Caco-2 (cell line): Measurements from ENCODE around the gene ARHGEF4. TPM values are rescaled to one million over a fixed set of nuclear protein-coding genes. Genes with fewer than 3 reads are reported as not detected.

Experiments used
- BruUV-seq: library from RNA; stranded (reverse); fragments of 400-500 nt; replicated peaks from 2 replicates; lab custom pipeline; 2021; lab: Mats Ljungman, UMichigan
- CTCF ChIA-PET: fragments of 300-600 bp; sonication (Branson Sonifier 250); formaldehyde crosslinking; loops from one replicate; lab custom pipeline; 2022; ENCODE audit warnings: antibody characterized with exemption; lab: Charles Lee
- POLR2A ChIA-PET: fragments of 300-600 bp; sonication (Branson Sonifier 250); formaldehyde crosslinking; loops from one replicate; lab custom pipeline; 2022; ENCODE audit warnings: antibody characterized with exemption; lab: Charles Lee
- DNase-seq, 2 experiments: peaks; one replicate each; pipeline versions ENCODE4 v3.0.0 to v3.0.0-alpha.2; 2020 to 2022
- H3K27me3 ChIP-seq: replicated peaks from 2 replicates; pipeline ENCODE4 v1.6.0; 2011; ENCODE audit warnings: low read length; ENCODE audit not compliant: control insufficient read depth, insufficient read depth
- H3K36me3 ChIP-seq: 2 replicates; pipeline ENCODE4 v1.5.1; 2011; ENCODE audit warnings: low read length; ENCODE audit not compliant: control insufficient read depth, insufficient read depth
- H3K4me1 ChIP-seq: fragments of 250-450 bp; sonication (Bioruptor Pico); 2 replicates; pipeline ENCODE4 v1.5.1; 2020; ENCODE audit warnings: mild to moderate bottlenecking
- H3K4me3 ChIP-seq: 2 replicates; pipeline ENCODE4 v1.5.1; 2011; ENCODE audit warnings: low read depth, mild to moderate bottlenecking, control low read depth, low read length
- H3K9me3 ChIP-seq: fragments of 250-450 bp; sonication (Bioruptor Pico); 2 replicates; pipeline ENCODE4 v1.5.1; 2020; ENCODE audit warnings: mild to moderate bottlenecking, moderate library complexity
- H3K27ac Mint-ChIP-seq: one replicate; pipeline ENCODE4 v1.8.0; 2022; ENCODE audit warnings: mixed read lengths; ENCODE audit not compliant: unreplicated experiment
- H3K27me3 Mint-ChIP-seq: one replicate; pipeline ENCODE4 v1.8.0; 2022; ENCODE audit warnings: mixed read lengths; ENCODE audit not compliant: insufficient read depth, unreplicated experiment
- H3K36me3 Mint-ChIP-seq: one replicate; pipeline ENCODE4 v1.8.0; 2022; ENCODE audit warnings: mild to moderate bottlenecking, mixed read lengths; ENCODE audit not compliant: insufficient read depth, unreplicated experiment
- H3K4me1 Mint-ChIP-seq: one replicate; pipeline ENCODE4 v1.8.0; 2022; ENCODE audit warnings: low read depth, mixed read lengths; ENCODE audit not compliant: unreplicated experiment
- H3K4me3 Mint-ChIP-seq: one replicate; pipeline ENCODE4 v1.8.0; 2022; ENCODE audit warnings: mild to moderate bottlenecking, moderate library complexity, mixed read lengths; ENCODE audit not compliant: unreplicated experiment
- H3K9me3 Mint-ChIP-seq: one replicate; pipeline ENCODE4 v1.8.0; 2022; ENCODE audit warnings: mixed read lengths; ENCODE audit not compliant: unreplicated experiment
- intact Hi-C: fragments of 100-400 bp; cut with micrococcal nuclease; formaldehyde crosslinking; loops from one replicate; pipeline ENCODE4 v1.10.0; 2022; ENCODE audit not compliant: unreplicated experiment
- total RNA-seq: library from RNA; stranded (reverse); gene quantifications from 2 replicates; pipeline ENCODE4 v1.2.3, GENCODE V29; 2022
- TF ChIP-seq, protein P1 (sequence below), 2 experiments: fragments of 200-600 bp in 1 of 2; IDR thresholded peaks; 1 replicate in 1 of 2; 2 replicates in 1 of 2; pipeline versions ENCODE4 v1.5.1 to v1.8.0; 2011 to 2022; ENCODE audit warnings: antibody characterized with exemption in 1 of 2, control low read depth in 1 of 2, inconsistent platforms in 1 of 2, low read depth in 1 of 2, low read length in 1 of 2, mild to moderate bottlenecking in 1 of 2, moderate library complexity in 1 of 2; ENCODE audit not compliant: insufficient read depth in 1 of 2, severe bottlenecking in 1 of 2, unreplicated experiment in 1 of 2

The ARHGEF4 gene
- total RNA-seq, 1 experiment from 2014 or later: 1.8 TPM

DNA sequence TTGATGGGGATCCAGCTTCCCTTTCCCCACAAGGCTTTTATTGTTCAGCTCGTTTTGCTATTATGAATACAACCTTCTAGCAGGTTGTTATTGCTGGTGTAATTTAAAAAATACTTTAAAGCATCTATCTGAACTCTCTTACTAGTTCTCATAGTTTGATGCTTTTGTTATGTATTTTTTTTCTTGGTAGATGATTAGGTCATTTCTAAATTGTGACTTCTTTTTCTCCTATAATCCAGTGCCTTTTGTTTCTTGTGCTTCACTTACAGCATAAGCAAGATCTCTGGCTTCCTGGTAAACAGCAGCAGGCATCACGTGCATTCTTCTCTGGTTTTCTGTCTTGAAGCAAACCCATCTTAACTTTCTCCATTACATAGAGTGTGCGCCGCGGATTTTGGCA, 160.5 kb downstream of the ARHGEF4 start:
- Histone ChIP-seq H3K4me3 (no peak overlapping the region), H3K4me1 (no peaks in the 10 kb centered on the region), H3K36me3 (no peaks in the 10 kb centered on the region), H3K27me3 (no peaks in the 10 kb centered on the region; the same call in 1 of the 2 replicates), H3K9me3 (no peaks in the 10 kb centered on the region)
- TF ChIP-seq, protein P1, sequence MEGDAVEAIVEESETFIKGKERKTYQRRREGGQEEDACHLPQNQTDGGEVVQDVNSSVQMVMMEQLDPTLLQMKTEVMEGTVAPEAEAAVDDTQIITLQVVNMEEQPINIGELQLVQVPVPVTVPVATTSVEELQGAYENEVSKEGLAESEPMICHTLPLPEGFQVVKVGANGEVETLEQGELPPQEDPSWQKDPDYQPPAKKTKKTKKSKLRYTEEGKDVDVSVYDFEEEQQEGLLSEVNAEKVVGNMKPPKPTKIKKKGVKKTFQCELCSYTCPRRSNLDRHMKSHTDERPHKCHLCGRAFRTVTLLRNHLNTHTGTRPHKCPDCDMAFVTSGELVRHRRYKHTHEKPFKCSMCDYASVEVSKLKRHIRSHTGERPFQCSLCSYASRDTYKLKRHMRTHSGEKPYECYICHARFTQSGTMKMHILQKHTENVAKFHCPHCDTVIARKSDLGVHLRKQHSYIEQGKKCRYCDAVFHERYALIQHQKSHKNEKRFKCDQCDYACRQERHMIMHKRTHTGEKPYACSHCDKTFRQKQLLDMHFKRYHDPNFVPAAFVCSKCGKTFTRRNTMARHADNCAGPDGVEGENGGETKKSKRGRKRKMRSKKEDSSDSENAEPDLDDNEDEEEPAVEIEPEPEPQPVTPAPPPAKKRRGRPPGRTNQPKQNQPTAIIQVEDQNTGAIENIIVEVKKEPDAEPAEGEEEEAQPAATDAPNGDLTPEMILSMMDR (IDR thresholded peaks at IDR 0.05; ENCODE audit: insufficient read depth in 1 of 2, low read depth in 1 of 2, low read length in 1 of 2, severe bottlenecking in 1 of 2, unreplicated experiment in 1 of 2): no peak
- Mint-ChIP-seq H3K4me1 (no peaks in the 10 kb centered on the region), H3K36me3 (no peaks in the 10 kb centered on the region), H3K9me3 (no peaks in the 10 kb centered on the region), H3K27ac (no peak overlapping the region), H3K27me3 (peaks cover 23% of the 10 kb centered on the region), H3K4me3 (no peak overlapping the region)
- POLR2A ChIA-PET: no interaction called here
- CTCF ChIA-PET: interaction anchor here (0.8 kb wide), 1 partner anchor 200 kb away, joined by 3 read pairs; no protein-coding TSS in a partner anchor
- DNase-seq: no peak
- intact Hi-C loops: no loop called here
- no TSS peak for BruUV-seq

DNA sequence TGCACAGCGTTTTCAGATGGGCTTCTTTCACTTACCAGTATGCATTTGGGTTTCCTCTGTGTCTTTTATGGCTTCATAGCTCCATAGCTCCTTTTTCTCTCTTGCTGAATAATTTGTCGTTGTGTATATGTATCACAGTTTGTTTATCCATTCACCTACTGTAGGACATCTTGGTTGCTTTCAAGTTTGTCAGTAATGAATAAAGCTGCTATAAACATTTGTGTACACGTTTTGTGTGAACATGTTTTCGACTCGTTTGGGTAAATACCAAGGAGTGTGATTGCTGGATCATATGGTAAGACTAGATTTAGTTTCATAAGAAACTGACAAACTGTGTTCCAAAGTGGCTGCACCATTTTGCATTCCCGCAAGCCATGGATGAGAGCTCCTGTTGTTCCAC, 161.8 kb downstream of the ARHGEF4 start:
- no peak overlapping the region for H3K27ac Mint-ChIP-seq
- Histone ChIP-seq H3K27me3 (no peaks in the 10 kb centered on the region; the same call in 1 of the 2 replicates), H3K36me3 (no peaks in the 10 kb centered on the region), H3K9me3 (no peaks in the 10 kb centered on the region), H3K4me3 (no peak overlapping the region), H3K4me1 (no peaks in the 10 kb centered on the region)
- no peaks in the 10 kb centered on the region for H3K9me3 Mint-ChIP-seq
- TF ChIP-seq, protein P1 (IDR thresholded peaks at IDR 0.05; ENCODE audit: insufficient read depth in 1 of 2, low read depth in 1 of 2, low read length in 1 of 2, severe bottlenecking in 1 of 2, unreplicated experiment in 1 of 2): no peak
- intact Hi-C loops: no loop called here
- no peak for DNase-seq
- CTCF ChIA-PET: no interaction called here
- POLR2A ChIA-PET: no interaction called here
- peaks cover 23% of the 10 kb centered on the region for H3K27me3 Mint-ChIP-seq
- no TSS peak for BruUV-seq
- no peaks in the 10 kb centered on the region for H3K4me1 Mint-ChIP-seq
- no peaks in the 10 kb centered on the region for H3K36me3 Mint-ChIP-seq
- no peak overlapping the region for H3K4me3 Mint-ChIP-seq

DNA sequence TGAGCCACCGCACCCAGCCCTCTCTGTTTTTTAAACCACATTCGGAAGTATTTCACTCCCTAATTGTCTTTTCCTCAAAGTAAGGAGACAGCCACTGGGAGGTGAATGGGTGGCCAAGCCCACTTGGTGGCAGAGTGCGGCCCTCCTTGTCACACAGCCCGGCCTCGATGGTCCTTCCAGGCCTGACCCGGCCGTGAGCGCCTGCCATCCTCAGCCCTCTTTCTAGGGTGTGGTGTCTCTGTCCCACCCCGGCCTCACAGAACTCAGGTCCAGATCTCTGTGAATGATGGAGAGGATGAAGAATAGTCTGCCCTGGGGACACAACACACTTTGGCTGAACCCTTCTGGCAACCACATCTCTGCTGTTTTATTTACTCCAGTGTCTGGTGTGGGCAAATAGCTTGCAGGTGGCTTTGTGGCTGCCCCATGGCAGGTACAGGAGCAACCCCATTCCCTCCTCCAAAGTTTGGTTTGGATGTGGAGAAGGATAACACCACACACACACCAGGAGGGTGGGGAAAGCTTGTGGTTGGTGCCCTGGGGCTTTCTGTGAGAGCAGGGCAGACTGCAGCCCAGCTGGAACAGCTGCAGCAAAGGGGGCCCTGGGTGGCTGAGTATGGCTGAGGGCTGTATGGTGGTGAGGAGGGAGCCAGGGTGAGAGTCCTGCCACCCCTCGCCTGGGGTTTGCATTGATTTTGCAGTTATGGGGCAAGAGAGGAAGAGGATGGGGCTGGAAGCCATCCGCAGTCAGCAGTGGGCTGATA, 167.9 kb downstream of the ARHGEF4 start:
- H3K4me1 Mint-ChIP-seq: no peaks in the 10 kb centered on the region
- H3K9me3 Mint-ChIP-seq: no peaks in the 10 kb centered on the region
- intact Hi-C loops: no loop called here
- DNase-seq: no peak
- no peaks in the 10 kb centered on the region for H3K4me1 ChIP-seq
- ChIA-PET POLR2A (no interaction called here), CTCF (no interaction called here)
- H3K27me3 Mint-ChIP-seq: peaks cover 18% of the 10 kb centered on the region
- TF ChIP-seq, protein P1 (IDR thresholded peaks at IDR 0.05; ENCODE audit: insufficient read depth in 1 of 2, low read depth in 1 of 2, low read length in 1 of 2, severe bottlenecking in 1 of 2, unreplicated experiment in 1 of 2): no peak
- H3K9me3 ChIP-seq: no peaks in the 10 kb centered on the region; the same call in 1 of the 2 replicates
- BruUV-seq: no TSS peak
- H3K27ac Mint-ChIP-seq: no peak overlapping the region
- no peaks in the 10 kb centered on the region for H3K36me3 ChIP-seq
- no peaks in the 10 kb centered on the region for H3K36me3 Mint-ChIP-seq
- no peak overlapping the region for H3K4me3 Mint-ChIP-seq
- H3K4me3 ChIP-seq: no peak overlapping the region
- no peaks in the 10 kb centered on the region; the same call in none of the 2 replicates for H3K27me3 ChIP-seq
